Activated naive CD8-positive, alpha-beta T cell (primary cell): ENCODE measurements around the gene CHRNA10.

Experiments used
- H3K27ac Mint-ChIP-seq: one replicate; pipeline ENCODE4 v1.8.0; 2021; ENCODE audit warnings: mixed read lengths
- H3K27me3 Mint-ChIP-seq: one replicate; pipeline ENCODE4 v1.8.0; 2021; ENCODE audit warnings: mixed read lengths
- H3K36me3 Mint-ChIP-seq: one replicate; pipeline ENCODE4 v1.8.0; 2021; ENCODE audit warnings: mixed read lengths
- H3K4me1 Mint-ChIP-seq: one replicate; pipeline ENCODE4 v1.8.0; 2021; ENCODE audit warnings: low read depth, mixed read lengths
- H3K4me3 Mint-ChIP-seq: one replicate; pipeline ENCODE4 v1.8.0; 2021; ENCODE audit warnings: mild to moderate bottlenecking, mixed read lengths
- H3K9me3 Mint-ChIP-seq: one replicate; pipeline ENCODE4 v1.8.0; 2021; ENCODE audit warnings: low read depth, mixed read lengths

The CHRNA10 gene

GRCh38 chr11:3671334-3672254 is at the start of gene CHRNA10:
Gene CHRNA10, minus strand, starts transcription at chr11:3671384. Its CDS starts 72 bp downstream, at chr11:3671312.
- H3K27ac Mint-ChIP-seq, result peak within 1 kb of the TSS; percentile 67
- no peaks in the 10 kb centered on the region for H3K27me3 Mint-ChIP-seq
- H3K4me3 Mint-ChIP-seq, result no peak within 1 kb of the TSS
- no peaks in the 10 kb centered on the region for H3K9me3 Mint-ChIP-seq
- peaks cover 2% of the 10 kb centered on the region for H3K4me1 Mint-ChIP-seq
- H3K36me3 Mint-ChIP-seq, result peaks cover 12% of the 10 kb centered on the region

- no peaks in the 10 kb centered on the region for H3K27me3 Mint-ChIP-seq
- no peaks in the 10 kb centered on the region for H3K9me3 Mint-ChIP-seq
- no peak overlapping the region for H3K27ac Mint-ChIP-seq
- H3K4me1 Mint-ChIP-seq, result peaks cover 2% of the 10 kb centered on the region
- no peak overlapping the region for H3K4me3 Mint-ChIP-seq
- peaks cover 8% of the 10 kb centered on the region for H3K36me3 Mint-ChIP-seq
These were observed 41.1 kb upstream of the CHRNA10 start for GRCh38 chr11:3712274-3712673.

GRCh38 chr11:3710485-3711259 is 39.5 kb upstream of the CHRNA10 start:
- peak overlapping the region; percentile 34 for H3K27ac Mint-ChIP-seq
- H3K4me1 Mint-ChIP-seq, result peaks cover 2% of the 10 kb centered on the region
- H3K9me3 Mint-ChIP-seq, result no peaks in the 10 kb centered on the region
- H3K36me3 Mint-ChIP-seq, result peaks cover 6% of the 10 kb centered on the region
- no peaks in the 10 kb centered on the region for H3K27me3 Mint-ChIP-seq
- H3K4me3 Mint-ChIP-seq, result no peak overlapping the region

GRCh38 chr11:3709977-3710376 is 38.8 kb upstream of the CHRNA10 start:
- Mint-ChIP-seq H3K4me3 (no peak overlapping the region), H3K9me3 (no peaks in the 10 kb centered on the region), H3K27me3 (no peaks in the 10 kb centered on the region), H3K36me3 (peaks cover 9% of the 10 kb centered on the region), H3K27ac (no peak overlapping the region), H3K4me1 (peaks cover 2% of the 10 kb centered on the region)

GRCh38 chr11:3707176-3707575 is 36.0 kb upstream of the CHRNA10 start:
- H3K27ac Mint-ChIP-seq, result peak overlapping the region; percentile 29
- no peaks in the 10 kb centered on the region for H3K27me3 Mint-ChIP-seq
- H3K4me3 Mint-ChIP-seq, result no peak overlapping the region
- H3K36me3 Mint-ChIP-seq, result peaks cover 5% of the 10 kb centered on the region
- peaks cover 2% of the 10 kb centered on the region for H3K4me1 Mint-ChIP-seq
- H3K9me3 Mint-ChIP-seq, result no peaks in the 10 kb centered on the region

- peaks cover 8% of the 10 kb centered on the region for H3K36me3 Mint-ChIP-seq
- H3K9me3 Mint-ChIP-seq, result no peaks in the 10 kb centered on the region
- H3K27me3 Mint-ChIP-seq, result no peaks in the 10 kb centered on the region
- no peak overlapping the region for H3K27ac Mint-ChIP-seq
- peaks cover 2% of the 10 kb centered on the region for H3K4me1 Mint-ChIP-seq
- H3K4me3 Mint-ChIP-seq, result no peak overlapping the region
These were observed 32.2 kb upstream of the CHRNA10 start for GRCh38 chr11:3703383-3703782.

GRCh38 chr11:3700910-3701309 is 29.7 kb upstream of the CHRNA10 start:
- Mint-ChIP-seq H3K27me3 (no peaks in the 10 kb centered on the region), H3K36me3 (peaks cover 8% of the 10 kb centered on the region), H3K9me3 (no peaks in the 10 kb centered on the region), H3K4me3 (no peak overlapping the region), H3K4me1 (peaks cover 2% of the 10 kb centered on the region), H3K27ac (peak overlapping the region; percentile 46)

- no peak overlapping the region for H3K4me3 Mint-ChIP-seq
- peak overlapping the region; percentile 46 for H3K27ac Mint-ChIP-seq
- no peaks in the 10 kb centered on the region for H3K9me3 Mint-ChIP-seq
- H3K4me1 Mint-ChIP-seq, result peaks cover 2% of the 10 kb centered on the region
- H3K27me3 Mint-ChIP-seq, result no peaks in the 10 kb centered on the region
- H3K36me3 Mint-ChIP-seq, result peaks cover 11% of the 10 kb centered on the region
These were observed 29.2 kb upstream of the CHRNA10 start for GRCh38 chr11:3700410-3700809.

- peaks cover 6% of the 10 kb centered on the region for H3K36me3 Mint-ChIP-seq
- H3K27ac Mint-ChIP-seq, result no peak overlapping the region
- no peaks in the 10 kb centered on the region for H3K9me3 Mint-ChIP-seq
- H3K4me3 Mint-ChIP-seq, result no peak overlapping the region
- H3K4me1 Mint-ChIP-seq, result no peaks in the 10 kb centered on the region
- H3K27me3 Mint-ChIP-seq, result no peaks in the 10 kb centered on the region
These were observed 15.6 kb upstream of the CHRNA10 start for GRCh38 chr11:3686751-3687150.

GRCh38 chr11:3685923-3686322 is 14.7 kb upstream of the CHRNA10 start:
- H3K27ac Mint-ChIP-seq, result no peak overlapping the region
- H3K36me3 Mint-ChIP-seq, result peaks cover 6% of the 10 kb centered on the region
- no peaks in the 10 kb centered on the region for H3K27me3 Mint-ChIP-seq
- no peaks in the 10 kb centered on the region for H3K9me3 Mint-ChIP-seq
- no peak overlapping the region for H3K4me3 Mint-ChIP-seq
- H3K4me1 Mint-ChIP-seq, result no peaks in the 10 kb centered on the region

GRCh38 chr11:3684819-3685172 is 13.6 kb upstream of the CHRNA10 start:
- Mint-ChIP-seq H3K27me3 (no peaks in the 10 kb centered on the region), H3K4me3 (no peak overlapping the region), H3K36me3 (peaks cover 4% of the 10 kb centered on the region), H3K9me3 (no peaks in the 10 kb centered on the region), H3K4me1 (no peaks in the 10 kb centered on the region), H3K27ac (no peak overlapping the region)

GRCh38 chr11:3684129-3684818 is 13.1 kb upstream of the CHRNA10 start:
- no peaks in the 10 kb centered on the region for H3K27me3 Mint-ChIP-seq

GRCh38 chr11:3683039-3683438 is 11.9 kb upstream of the CHRNA10 start:
- Mint-ChIP-seq H3K27ac (no peak overlapping the region), H3K27me3 (no peaks in the 10 kb centered on the region), H3K4me1 (no peaks in the 10 kb centered on the region), H3K9me3 (no peaks in the 10 kb centered on the region), H3K36me3 (peaks cover 7% of the 10 kb centered on the region), H3K4me3 (no peak overlapping the region)

More at GRCh38 chr11:3684129-3684818, 13.1 kb upstream of the CHRNA10 start:
- Mint-ChIP-seq H3K4me3 (no peak overlapping the region), H3K9me3 (no peaks in the 10 kb centered on the region), H3K4me1 (no peaks in the 10 kb centered on the region), H3K27ac (no peak overlapping the region), H3K36me3 (peaks cover 4% of the 10 kb centered on the region)

GRCh38 chr11:3679077-3679476 is 7.9 kb upstream of the CHRNA10 start:
- Mint-ChIP-seq H3K4me3 (no peak overlapping the region), H3K4me1 (peaks cover 2% of the 10 kb centered on the region), H3K27ac (no peak overlapping the region), H3K27me3 (no peaks in the 10 kb centered on the region), H3K9me3 (no peaks in the 10 kb centered on the region), H3K36me3 (peaks cover 11% of the 10 kb centered on the region)

- Mint-ChIP-seq H3K9me3 (no peaks in the 10 kb centered on the region), H3K4me3 (no peak overlapping the region), H3K27ac (no peak overlapping the region), H3K36me3 (peaks cover 10% of the 10 kb centered on the region), H3K4me1 (peaks cover 2% of the 10 kb centered on the region), H3K27me3 (no peaks in the 10 kb centered on the region)
These were observed 4.8 kb upstream of the CHRNA10 start for GRCh38 chr11:3675971-3676370.
